NCI-H446 treated with DMSO at 0.1 percent for 48 hours (cell line): ENCODE results near the gene NAA80.
"Not testable (repeated sequence)": the region's sequence is repeated elsewhere in the genome, so short reads cannot be mapped to it uniquely, and the experiment has no call there.

Source experiments
- DNase-seq: peaks from one replicate; lab custom pipeline; 2025; lab: John Stamatoyannopoulos, UW

NAA80 gene

GRCh38 chr3:50314342-50314741 lies 15.1 kb upstream of the NAA80 start:
- DNase-seq, result no peak

DNA sequence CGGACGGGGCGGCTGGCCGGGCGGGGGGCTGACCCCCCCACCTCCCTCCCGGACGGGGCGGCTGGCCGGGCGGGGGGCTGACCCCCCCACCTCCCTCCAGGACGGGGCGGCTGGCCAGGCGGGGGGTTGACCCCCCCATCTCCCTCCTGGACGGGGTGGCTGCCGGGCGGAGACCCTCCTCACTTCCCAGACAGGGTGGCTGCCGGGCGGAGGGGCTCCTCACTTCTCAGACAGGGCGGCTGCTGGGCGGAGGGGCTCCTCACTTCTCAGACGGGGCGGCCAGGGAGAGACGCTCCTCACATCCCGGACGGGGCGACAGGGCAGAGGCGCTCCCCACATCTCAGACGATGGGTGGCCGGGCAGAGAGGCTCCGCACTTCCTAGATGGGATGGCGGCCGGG lies 12.8 kb upstream of the NAA80 start:
- not testable (repeated sequence) for DNase-seq

DNA sequence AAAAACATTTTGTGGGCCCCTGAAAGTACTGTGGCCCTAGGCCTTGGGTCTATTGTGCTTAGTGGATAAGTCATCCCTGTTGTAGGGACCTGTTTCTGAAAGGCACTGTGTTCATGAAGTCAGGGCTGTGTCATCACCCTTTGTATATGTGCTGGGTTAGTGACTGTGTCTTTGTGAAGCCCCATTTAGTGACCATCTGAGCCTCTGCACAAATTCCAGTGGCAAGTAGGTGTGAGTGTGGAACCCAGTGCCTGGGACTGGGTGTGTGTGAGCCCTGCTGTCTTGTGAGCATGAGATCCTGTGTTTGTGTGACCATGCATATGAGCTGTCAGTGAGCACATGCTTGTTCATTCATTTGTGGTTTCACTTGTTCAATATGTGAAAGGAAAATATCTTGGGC lies 5.4 kb upstream of the NAA80 start:
- no peak for DNase-seq

DNA sequence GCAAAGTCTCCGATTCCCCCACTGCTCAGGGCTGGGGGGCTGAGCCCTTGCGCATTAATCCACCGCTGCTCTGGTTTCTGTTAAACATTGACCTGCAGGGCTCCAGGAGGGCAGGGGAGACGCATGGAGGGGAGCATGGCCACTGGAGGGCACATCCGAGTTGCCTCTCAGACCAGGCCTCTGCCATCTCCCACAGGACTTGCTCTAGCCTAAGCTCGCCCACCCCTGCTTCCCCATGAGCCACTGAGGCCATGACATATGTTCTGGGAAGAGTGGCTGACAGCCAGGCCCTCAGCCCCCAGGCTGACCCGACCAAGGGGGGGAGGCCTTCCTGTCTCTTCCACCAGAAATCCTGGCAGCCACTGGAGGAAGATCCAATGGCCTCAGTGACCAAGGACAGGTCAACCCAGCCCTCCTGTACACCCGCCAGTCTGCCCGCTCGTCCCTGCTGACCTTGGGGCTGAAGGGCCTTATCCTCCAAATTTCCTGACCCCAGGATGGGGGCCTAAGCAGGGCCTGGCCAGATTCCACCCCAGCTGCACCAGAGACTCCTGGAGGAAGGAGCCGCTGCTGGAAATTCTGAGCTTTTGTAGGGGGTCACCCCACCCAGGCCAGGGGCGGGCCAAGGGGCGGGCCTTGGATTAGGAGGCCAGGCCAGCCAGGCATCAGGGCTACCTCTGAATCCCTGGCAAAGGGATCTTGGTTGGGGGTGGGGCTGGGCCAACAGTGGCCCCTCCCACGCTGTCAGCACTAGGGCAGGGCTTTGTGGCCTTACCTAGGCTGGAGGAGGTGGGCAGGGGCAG lies 4.0 kb upstream of the NAA80 start, which contains the start of gene HYAL1:
TSS of gene HYAL1 (minus strand) at position 562 of the 803 bp plus-strand sequence. CDS start 618 bp downstream, outside the sequence.
- DNase-seq, result no peak

DNA sequence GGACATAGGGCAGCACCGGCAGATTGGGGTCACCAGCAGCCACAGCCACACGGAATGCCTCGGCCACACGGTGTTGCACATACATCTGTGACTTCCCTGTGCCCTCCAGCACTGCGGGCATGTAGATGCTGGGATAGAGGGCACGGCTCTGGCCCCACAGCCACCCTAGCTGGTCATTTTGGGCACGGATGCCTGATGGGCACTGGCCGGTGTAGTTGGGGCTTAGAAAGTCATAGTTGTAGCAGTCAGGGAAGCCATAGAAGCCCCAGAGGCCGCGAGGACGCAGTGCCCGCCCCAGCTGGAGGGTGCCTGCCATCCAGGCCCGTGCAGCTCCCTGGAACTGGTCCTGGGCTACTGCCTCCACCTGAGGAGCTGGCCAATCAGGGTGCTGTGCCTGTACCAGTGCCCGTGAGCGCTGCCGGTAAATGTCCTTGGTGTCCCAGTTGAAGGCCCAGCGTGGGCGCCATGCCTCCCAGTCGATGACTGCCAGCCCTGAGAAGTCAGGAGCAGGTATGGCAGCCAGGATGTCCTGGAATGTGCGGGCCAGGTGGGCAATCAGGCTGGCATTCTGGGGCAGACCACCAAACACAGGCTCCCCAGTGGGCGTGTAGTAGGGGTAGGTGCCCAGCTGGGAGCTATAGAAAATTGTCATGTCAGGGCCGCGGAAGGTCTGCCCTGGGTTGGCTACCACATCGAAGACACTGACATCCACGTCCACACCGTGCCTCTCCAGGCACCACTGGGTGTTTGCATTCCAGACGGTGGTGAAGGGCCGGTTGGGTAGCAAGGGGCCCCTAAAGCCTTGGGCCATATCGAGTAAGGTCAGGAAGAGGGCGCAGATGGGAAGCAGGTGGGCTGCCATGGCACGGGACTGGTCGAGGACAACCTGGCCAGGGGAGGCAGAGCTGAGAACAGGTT lies 3.1 kb upstream of the NAA80 start:
- no peak for DNase-seq

DNA sequence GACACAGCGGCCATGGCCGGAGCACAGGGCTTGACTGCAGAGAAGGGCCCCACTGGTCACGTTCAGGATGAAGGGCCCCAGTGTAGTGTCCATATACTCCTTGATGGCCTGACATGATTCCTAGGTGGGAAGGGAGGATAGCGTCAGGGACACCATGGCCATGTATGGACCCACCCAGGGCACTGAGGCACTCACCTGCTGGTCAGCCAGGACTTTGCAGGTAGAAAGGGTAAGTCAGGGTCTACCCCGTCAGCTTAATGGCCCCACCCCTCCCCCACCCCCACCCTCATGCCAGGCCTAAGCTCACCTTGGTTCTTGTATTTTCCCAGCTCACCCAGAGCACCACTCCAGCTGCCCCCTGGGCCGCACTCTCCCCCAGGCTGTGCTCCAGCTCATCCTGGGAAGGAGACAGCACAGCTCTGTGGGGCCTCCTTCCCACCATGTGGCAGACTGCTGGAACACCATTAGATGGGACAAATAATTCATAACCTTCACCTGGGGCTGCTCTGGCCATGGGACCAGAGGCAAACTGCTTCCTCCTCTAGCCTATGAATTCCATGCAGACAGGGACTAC lies 1.6 kb upstream of the NAA80 start:
- no peak for DNase-seq

- peak; percentile 18 for DNase-seq
Measured at GRCh38 chr3:50299929-50300680, 900 bp upstream of the NAA80 start.

GRCh38 chr3:50299638-50299928 lies 378 bp upstream of the NAA80 start:
- no peak for DNase-seq

DNA sequence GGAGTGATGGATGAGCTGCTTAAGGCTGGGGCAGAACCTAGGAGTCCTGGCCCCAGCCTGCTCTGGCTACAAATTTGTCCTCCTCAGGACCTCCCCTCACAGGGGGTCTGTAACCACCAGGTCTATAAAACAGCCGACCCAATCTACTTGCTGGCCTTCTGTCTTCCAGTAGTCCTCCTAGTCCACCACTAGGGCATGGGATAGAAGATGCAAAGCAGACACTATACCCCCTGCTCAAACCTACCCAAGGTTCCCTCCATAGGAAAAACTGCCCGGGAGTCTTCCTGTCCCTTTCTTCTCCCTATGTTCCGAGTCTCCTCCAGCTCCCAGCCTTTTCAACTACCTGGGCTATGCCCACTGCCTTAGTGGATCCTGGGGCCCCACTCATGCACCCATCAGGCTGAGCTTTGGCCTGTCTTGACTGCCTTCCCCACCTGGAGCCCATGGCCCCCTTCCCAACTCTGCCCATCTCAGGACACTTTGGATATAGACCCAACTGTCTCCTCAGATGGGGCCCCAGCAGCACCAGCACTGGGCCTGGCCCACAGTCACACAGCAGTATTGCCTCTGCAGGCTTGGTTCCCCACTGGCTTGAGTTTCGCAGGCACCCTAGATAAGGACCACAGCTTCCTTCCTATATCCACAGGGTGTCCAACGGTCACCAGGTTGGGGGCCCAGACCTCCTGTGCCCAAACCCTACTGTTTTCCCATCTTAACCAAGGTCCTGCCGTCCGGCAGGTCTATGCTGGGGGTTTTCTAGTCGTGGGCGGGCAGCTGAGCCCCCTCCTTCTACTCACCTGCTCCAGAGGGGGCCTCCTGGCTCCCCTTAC lies 1.1 kb downstream of the NAA80 start:
- no peak for DNase-seq

DNA sequence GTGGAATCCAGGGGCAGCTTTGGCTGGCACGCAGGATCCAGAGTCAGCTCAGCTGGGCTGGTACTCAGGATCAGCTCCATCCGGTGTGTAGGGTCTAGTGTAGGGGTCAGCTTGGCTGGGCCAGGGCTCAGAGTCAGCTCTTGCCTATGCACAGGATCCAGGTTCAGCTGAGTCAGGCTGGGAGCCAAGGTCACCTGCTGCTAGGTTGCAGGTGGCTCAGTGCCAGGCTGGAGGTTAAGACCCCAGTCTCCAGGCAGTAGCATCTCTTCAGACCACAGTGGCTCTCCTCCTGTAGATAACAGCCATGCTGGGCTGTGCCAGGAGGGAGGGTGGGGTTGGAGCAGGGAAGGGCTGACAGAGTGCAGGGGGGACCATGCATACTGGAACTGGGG lies 1.8 kb downstream of the NAA80 start:
- no peak for DNase-seq

DNA sequence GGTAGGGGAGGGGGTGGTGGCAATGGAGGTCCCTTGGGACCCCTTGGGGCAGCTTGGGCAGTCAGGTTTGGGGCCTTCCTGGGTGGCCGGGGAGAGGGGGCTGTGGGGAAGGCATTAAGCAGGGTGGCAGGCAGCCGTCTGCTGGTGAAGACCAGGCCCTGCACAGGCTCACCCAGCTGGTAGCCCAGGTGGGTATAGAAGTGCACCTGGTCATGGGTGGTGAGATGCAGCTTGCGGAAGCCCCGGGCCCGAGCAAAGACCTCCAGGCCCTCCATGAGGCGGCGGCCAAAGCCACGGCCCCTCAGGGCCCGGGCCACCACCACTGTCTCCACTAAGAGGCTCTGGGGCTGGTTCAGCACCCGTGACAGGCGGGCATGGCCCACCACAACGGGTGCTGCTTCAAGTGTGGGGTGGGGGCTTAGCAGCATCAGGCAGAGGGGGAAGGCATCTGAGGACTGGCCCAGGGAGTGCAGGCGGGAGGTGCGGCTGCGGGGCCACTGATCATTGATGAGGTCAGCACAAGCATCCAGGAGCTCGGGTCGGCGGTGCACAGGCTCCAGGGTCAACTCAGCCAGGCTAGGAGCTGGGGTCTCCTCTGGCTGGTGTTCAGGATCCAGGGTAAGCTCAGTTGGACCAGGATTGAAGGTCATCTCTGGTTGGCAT lies 2.4 kb downstream of the NAA80 start:
- no peak for DNase-seq

DNA sequence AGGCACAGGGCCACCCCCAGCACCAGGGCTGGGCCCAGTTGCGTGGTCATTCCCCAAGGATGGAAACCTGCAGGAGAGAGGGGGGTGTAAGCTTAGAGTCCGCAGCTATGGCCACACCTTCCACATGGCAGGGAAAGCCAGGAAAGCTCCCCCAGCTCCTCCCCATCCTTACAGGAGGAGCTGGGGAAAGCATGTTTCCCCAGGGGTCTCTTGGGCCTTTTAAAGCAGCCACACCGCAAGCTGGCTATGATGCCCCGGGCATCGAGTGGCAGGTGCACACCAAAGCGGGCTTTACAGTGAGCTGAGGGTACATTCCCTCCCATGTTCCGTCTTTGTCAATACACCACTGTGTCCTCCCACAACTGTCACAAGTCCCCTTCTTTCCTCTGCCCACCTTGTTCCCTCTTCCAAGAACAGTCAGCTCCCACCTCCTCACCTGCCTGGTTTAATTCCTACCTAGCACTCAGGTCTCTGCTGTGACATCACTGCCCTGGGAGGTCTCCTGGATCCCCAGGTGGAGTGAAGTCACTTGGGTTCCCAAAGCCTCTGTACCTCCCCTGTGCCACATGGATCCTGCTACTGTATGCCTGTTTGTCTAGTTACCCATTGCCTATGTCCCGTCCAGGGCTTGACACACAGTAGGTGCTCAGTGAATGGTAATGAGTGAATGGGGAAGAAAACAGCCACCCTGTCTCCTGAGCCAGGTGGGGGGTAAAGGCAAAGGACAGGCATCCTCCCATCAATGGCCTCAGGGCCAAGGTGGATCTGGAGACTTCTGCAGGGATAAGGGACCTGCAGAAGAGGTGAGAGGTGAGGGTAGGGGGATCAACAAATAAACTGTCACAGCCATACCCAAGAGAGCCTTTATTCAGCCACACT lies 3.4 kb downstream of the NAA80 start:
- no peak for DNase-seq

- no peak for DNase-seq
Measured at GRCh38 chr3:50294492-50295403, 4.5 kb downstream of the NAA80 start.

DNA sequence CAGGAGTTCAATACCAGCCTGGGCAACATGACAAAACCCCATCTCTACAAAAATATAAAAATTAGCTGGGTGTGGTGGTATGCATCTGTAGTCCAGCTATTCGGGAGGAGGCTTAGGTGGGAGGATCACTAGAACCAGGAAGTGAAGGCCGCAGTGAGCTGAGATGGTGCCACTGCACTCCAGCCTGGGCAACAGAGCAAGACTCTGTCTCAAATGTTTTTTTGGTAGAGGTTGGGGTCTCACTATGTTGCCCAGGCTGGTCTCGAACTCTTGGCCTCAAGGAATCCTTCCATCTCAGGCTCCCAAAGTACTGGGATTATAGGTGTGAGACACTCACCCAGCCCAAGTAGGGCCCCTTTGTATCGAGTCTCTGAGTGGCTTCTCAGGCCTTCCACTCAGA lies 5.1 kb downstream of the NAA80 start:
- DNase-seq, result no peak

- no peak for DNase-seq
Measured at GRCh38 chr3:50293079-50293801, 6.0 kb downstream of the NAA80 start.

DNA sequence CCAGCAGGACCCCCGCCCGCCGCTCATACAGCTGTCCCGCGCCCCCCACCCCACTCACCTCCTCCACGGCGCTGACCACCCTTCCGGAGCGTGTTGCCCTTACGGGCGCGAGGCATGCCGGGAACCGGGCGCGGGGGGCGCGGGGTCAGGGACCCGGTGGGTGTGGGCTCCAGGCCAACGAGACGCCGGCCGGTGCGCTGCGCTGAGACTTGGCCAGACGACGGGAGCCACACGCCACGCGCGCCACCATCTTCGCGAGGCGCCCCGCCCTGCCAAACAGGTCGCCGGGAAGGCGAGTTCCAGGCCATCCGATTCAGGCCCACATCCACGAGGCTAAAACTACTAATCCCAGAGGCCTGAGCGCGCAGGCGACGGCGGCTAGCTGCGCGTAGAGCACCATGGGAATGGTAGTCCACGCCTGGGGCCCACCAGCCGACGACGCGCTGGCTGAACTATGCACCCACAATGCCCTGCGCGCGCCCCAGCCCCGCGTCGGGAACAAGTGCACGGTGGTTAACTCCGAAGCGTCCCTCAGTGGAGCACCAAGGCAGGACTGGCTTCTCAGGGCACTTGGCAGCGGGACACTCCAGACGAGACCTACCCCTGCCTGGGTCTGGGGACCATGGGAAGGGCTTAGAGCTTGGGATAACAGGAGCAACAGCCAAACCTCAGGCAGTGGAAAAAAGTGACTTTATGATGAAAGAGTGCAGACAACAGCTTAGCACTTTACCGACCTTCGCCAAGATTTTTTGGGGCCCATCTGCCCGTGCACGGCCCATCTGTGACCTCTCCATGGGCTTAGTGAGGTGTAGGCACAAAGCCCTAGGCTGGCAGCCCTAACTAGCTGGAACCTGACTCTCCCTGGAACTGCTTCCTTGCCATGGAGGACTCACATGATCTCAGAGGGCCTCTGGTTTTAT lies 6.8 kb downstream of the NAA80 start, which contains the start of gene IFRD2:
TSS of gene IFRD2 (minus strand) at position 271 of the 920 bp plus-strand sequence. CDS start at position 116, 155 bp downstream.
- DNase-seq, result peak; percentile 91
